ENCODE data around the gene TECR. TPM values are rescaled to one million over a fixed set of nuclear protein-coding genes. Genes with fewer than 3 reads are reported as not detected.

Gene TECR
- total RNA-seq, 1 experiment from 2014 or later: 145 TPM

DNA sequence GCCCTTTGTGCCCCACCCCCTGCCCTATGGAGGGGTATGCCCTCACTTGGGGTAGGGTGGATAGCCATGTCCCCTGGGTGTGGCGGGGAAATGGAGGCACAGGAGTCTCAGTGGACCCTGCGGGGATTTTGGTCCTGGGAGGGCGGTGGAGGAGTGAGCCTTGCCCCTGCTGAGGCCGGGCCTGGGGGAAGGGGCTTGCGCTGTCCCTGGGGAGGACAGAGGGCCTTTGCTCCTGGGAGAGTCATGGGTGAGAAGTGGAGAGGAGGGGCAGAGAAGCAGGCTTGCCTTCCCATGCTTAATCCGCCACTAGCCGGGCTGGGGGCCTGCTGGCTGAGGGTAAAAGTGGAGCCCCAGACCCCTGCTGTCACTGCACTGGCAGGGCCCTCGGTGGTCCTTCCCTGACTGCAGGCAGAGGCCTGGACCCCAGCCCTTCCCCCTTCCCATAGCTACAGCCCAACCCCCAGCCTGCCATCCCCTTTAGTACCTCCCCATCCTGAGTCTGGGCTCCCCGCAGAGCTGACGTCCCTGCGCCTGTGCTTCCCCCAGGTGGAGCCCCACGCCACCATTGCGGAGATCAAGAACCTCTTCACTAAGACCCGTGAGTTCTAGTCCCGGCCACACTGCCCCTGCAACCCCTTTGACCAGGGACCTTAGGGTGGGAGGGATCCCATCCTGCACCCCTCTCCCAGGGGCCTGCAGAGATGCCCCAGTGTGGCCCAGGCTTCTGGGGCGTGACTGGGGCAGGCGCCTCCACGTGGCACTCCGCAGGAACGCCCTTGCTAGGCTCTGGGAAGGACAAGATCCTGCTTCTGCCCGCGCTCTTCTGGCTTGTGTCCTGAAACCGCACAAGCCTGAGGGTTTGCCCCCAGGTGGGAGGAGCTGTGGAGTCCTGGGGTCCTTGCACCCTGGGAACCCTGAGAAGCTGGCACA is 33.5 kb downstream of the TECR start:
- no peak overlapping the region for H3K9ac ChIP-seq (ENCODE audit: low read length)
- ChIA-PET POLR2A (ENCODE audit: unreplicated experiment) (interaction anchor here (0.7 kb wide), 1 partner anchor 9 kb away, joined by 3 read pairs; the partner anchor contains the start of gene NDUFB7), CTCF (no interaction called here)
- no peak overlapping the region for H2AFZ ChIP-seq (ENCODE audit: low read length)
- BruUV-seq (replicated peaks): no TSS peak
- intact Hi-C loops (cut with micrococcal nuclease): no loop called here
- H3F3A ChIP-seq (ENCODE audit: low read length, unreplicated experiment): no peaks in the 10 kb centered on the region
- peaks cover 8% of the 10 kb centered on the region; the same call in 1 of the 2 replicates for H3K36me3 ChIP-seq (ENCODE audit: low read depth, low read length)
- DNase-seq (no peak), ATAC-seq (no peak)
- TF ChIP-seq EZH2 (IDR thresholded peaks at IDR 0.05; ENCODE audit: low read length, unreplicated experiment): no peak
- TF ChIP-seq EZH2phosphoT487 (IDR thresholded peaks at IDR 0.05; ENCODE audit: borderline replicate concordance, low read length): no peak
- TF ChIP-seq, protein P1, sequence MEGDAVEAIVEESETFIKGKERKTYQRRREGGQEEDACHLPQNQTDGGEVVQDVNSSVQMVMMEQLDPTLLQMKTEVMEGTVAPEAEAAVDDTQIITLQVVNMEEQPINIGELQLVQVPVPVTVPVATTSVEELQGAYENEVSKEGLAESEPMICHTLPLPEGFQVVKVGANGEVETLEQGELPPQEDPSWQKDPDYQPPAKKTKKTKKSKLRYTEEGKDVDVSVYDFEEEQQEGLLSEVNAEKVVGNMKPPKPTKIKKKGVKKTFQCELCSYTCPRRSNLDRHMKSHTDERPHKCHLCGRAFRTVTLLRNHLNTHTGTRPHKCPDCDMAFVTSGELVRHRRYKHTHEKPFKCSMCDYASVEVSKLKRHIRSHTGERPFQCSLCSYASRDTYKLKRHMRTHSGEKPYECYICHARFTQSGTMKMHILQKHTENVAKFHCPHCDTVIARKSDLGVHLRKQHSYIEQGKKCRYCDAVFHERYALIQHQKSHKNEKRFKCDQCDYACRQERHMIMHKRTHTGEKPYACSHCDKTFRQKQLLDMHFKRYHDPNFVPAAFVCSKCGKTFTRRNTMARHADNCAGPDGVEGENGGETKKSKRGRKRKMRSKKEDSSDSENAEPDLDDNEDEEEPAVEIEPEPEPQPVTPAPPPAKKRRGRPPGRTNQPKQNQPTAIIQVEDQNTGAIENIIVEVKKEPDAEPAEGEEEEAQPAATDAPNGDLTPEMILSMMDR (conservative IDR thresholded peaks at IDR 0.05; ENCODE audit: low read depth, low read length): no peak
- H4K20me1 ChIP-seq (ENCODE audit: low read length): no peaks in the 10 kb centered on the region
- H3K4me3 ChIP-seq (ENCODE audit: low read length): no peak overlapping the region
- no peaks in the 10 kb centered on the region for H3K9me3 ChIP-seq (ENCODE audit: low read length)
- no peak overlapping the region for H3K4me2 ChIP-seq (ENCODE audit: low read length)
- H3K9me2 ChIP-seq (replicated peaks; ENCODE audit: low read length): no peaks in the 10 kb centered on the region
- no peaks in the 10 kb centered on the region for H3K4me1 ChIP-seq (ENCODE audit: insufficient read depth, low read length)
- H3K27me3 ChIP-seq (ENCODE audit: low read length): no peaks in the 10 kb centered on the region
- H3K79me2 ChIP-seq (ENCODE audit: low read length): peaks cover 46% of the 10 kb centered on the region
- no peak overlapping the region for H3K27ac ChIP-seq (ENCODE audit: low read length)

DNA sequence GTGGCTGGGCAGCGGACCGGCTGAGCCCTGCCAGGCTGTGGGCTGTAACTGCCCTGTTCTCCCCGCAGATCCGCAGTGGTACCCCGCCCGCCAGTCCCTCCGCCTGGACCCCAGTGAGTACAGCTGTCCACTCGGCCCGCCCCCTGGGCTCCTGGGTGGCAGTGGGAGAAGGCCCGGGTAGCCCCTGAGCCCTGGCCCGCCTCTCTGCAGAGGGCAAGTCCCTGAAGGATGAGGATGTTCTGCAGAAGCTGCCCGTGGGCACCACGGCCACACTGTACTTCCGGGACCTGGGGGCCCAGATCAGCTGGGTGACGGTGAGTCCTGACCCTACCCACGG is 34.2 kb downstream of the TECR start:
- no peak overlapping the region for H3K9ac ChIP-seq (ENCODE audit: low read length)
- CTCF ChIA-PET: no interaction called here

More for the DNA sequence above, 34.2 kb downstream of the TECR start:
- intact Hi-C loops (cut with micrococcal nuclease): no loop called here
- H3K27ac ChIP-seq (ENCODE audit: low read length): no peak overlapping the region
- H4K20me1 ChIP-seq (ENCODE audit: low read length): no peaks in the 10 kb centered on the region
- peaks cover 8% of the 10 kb centered on the region; the same call in 1 of the 2 replicates for H3K36me3 ChIP-seq (ENCODE audit: low read depth, low read length)
- peaks cover 40% of the 10 kb centered on the region for H3K79me2 ChIP-seq (ENCODE audit: low read length)
- BruUV-seq (replicated peaks): no TSS peak
- no peaks in the 10 kb centered on the region for H3K27me3 ChIP-seq (ENCODE audit: low read length)
- no peak overlapping the region for H3K4me2 ChIP-seq (ENCODE audit: low read length)
- TF ChIP-seq EZH2phosphoT487 (IDR thresholded peaks at IDR 0.05; ENCODE audit: borderline replicate concordance, low read length) (no peak), EZH2 (IDR thresholded peaks at IDR 0.05; ENCODE audit: low read length, unreplicated experiment) (no peak)
- TF ChIP-seq, protein P1 (conservative IDR thresholded peaks at IDR 0.05; ENCODE audit: low read depth, low read length): no peak
- POLR2A ChIA-PET (ENCODE audit: unreplicated experiment): no interaction called here
- no peak overlapping the region for H2AFZ ChIP-seq (ENCODE audit: low read length)
- ATAC-seq (no peak), DNase-seq (no peak)
- H3K4me3 ChIP-seq (ENCODE audit: low read length): no peak overlapping the region
- H3K9me3 ChIP-seq (ENCODE audit: low read length): no peaks in the 10 kb centered on the region
- no peaks in the 10 kb centered on the region for H3K9me2 ChIP-seq (replicated peaks; ENCODE audit: low read length)
- no peaks in the 10 kb centered on the region for H3K4me1 ChIP-seq (ENCODE audit: insufficient read depth, low read length)
- no peaks in the 10 kb centered on the region for H3F3A ChIP-seq (ENCODE audit: low read length, unreplicated experiment)
